Endothelial cell (in vitro differentiated cells): ENCODE data around the gene C1orf56. TPM values are rescaled to one million over a fixed set of nuclear protein-coding genes. Genes with fewer than 3 reads are reported as not detected.

Experiments used
- DNase-seq: peaks from one replicate; pipeline ENCODE4 v3.0.0; 2021; ENCODE audit warnings: low spot score
- H3K27ac Mint-ChIP-seq: one replicate; pipeline ENCODE4 v1.8.0; 2021; ENCODE audit warnings: mixed read lengths, inconsistent platforms; ENCODE audit not compliant: unreplicated experiment
- H3K27me3 Mint-ChIP-seq: one replicate; pipeline ENCODE4 v1.8.0; 2021; ENCODE audit warnings: mild to moderate bottlenecking, moderate library complexity, mixed read lengths, inconsistent platforms; ENCODE audit not compliant: unreplicated experiment
- H3K36me3 Mint-ChIP-seq: one replicate; pipeline ENCODE4 v1.8.0; 2021; ENCODE audit warnings: mild to moderate bottlenecking, low read depth, mixed read lengths, inconsistent platforms; ENCODE audit not compliant: unreplicated experiment
- H3K4me1 Mint-ChIP-seq: one replicate; pipeline ENCODE4 v1.8.0; 2021; ENCODE audit warnings: mild to moderate bottlenecking, mixed read lengths, inconsistent platforms; ENCODE audit not compliant: unreplicated experiment
- H3K4me3 Mint-ChIP-seq: one replicate; pipeline ENCODE4 v1.8.0; 2021; ENCODE audit warnings: mild to moderate bottlenecking, mixed read lengths, inconsistent platforms; ENCODE audit not compliant: unreplicated experiment
- H3K9me3 Mint-ChIP-seq: one replicate; pipeline ENCODE4 v1.8.0; 2021; ENCODE audit warnings: mixed read lengths, inconsistent platforms; ENCODE audit not compliant: unreplicated experiment
- total RNA-seq: library from RNA; stranded (reverse); fragmentation: NEBNext Ultra II Directional; extraction: Animal tissue kit (Norgen Biotek cat#: 25700); gene quantifications from one replicate; pipeline ENCODE4 v1.2.1, GENCODE V29; 2021; ENCODE audit not compliant: unreplicated experiment
- TF ChIP-seq, protein P1 (sequence below): fragments of 200-600 bp; sonication (generic); IDR thresholded peaks from one replicate; pipeline ENCODE4 v1.5.0; 2021; ENCODE audit warnings: antibody characterized with exemption; ENCODE audit not compliant: unreplicated experiment

The C1orf56 gene
- total RNA-seq, 1 donor from 2014 or later: 1.0 TPM

GRCh38 chr1:151006327-151007052, 41.1 kb upstream of the C1orf56 start, which contains the start of gene MINDY1:
MINDY1 (minus strand) TSS chr1:151006902; CDS start chr1:151002617, 4,285 bp downstream.
- Mint-ChIP-seq H3K4me1 (peaks cover 49% of the 10 kb centered on the region), H3K27ac (peak within 1 kb of the TSS; percentile 98)
- TF ChIP-seq, protein P1, sequence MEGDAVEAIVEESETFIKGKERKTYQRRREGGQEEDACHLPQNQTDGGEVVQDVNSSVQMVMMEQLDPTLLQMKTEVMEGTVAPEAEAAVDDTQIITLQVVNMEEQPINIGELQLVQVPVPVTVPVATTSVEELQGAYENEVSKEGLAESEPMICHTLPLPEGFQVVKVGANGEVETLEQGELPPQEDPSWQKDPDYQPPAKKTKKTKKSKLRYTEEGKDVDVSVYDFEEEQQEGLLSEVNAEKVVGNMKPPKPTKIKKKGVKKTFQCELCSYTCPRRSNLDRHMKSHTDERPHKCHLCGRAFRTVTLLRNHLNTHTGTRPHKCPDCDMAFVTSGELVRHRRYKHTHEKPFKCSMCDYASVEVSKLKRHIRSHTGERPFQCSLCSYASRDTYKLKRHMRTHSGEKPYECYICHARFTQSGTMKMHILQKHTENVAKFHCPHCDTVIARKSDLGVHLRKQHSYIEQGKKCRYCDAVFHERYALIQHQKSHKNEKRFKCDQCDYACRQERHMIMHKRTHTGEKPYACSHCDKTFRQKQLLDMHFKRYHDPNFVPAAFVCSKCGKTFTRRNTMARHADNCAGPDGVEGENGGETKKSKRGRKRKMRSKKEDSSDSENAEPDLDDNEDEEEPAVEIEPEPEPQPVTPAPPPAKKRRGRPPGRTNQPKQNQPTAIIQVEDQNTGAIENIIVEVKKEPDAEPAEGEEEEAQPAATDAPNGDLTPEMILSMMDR: no peak

DNA sequence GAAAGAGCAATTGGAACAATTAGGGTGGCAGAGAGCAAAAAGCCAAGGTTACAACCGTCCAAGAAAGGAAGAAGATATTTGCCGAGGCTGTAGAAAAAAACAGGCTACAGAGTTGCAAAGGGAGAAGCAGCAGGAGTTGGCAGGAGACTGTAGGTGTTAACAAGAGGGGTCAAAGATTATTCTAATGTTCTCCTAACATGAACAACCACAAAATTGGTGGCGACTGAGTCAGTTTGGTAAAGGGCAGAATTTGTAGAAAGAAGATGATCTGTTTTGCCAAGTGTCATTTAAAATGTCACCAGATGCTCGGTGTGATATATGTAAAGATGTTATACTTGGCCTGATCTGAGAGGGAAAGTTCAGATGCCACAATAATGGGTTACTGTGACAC, 39.7 kb upstream of the C1orf56 start:
- Mint-ChIP-seq H3K9me3 (no peaks in the 10 kb centered on the region), H3K36me3 (peaks cover 7% of the 10 kb centered on the region), H3K27me3 (peaks cover 9% of the 10 kb centered on the region), H3K4me1 (peaks cover 39% of the 10 kb centered on the region), H3K27ac (peak overlapping the region; percentile 98), H3K4me3 (peak overlapping the region; percentile 88)
- TF ChIP-seq, protein P1: no peak
- DNase-seq: no peak

More at GRCh38 chr1:151006327-151007052, 41.1 kb upstream of the C1orf56 start, which contains the start of gene MINDY1:
- Mint-ChIP-seq H3K27me3 (peaks cover 9% of the 10 kb centered on the region), H3K9me3 (no peaks in the 10 kb centered on the region), H3K4me3 (peak within 1 kb of the TSS; percentile 90), H3K36me3 (peaks cover 12% of the 10 kb centered on the region)
- DNase-seq: peak; percentile 57

DNA sequence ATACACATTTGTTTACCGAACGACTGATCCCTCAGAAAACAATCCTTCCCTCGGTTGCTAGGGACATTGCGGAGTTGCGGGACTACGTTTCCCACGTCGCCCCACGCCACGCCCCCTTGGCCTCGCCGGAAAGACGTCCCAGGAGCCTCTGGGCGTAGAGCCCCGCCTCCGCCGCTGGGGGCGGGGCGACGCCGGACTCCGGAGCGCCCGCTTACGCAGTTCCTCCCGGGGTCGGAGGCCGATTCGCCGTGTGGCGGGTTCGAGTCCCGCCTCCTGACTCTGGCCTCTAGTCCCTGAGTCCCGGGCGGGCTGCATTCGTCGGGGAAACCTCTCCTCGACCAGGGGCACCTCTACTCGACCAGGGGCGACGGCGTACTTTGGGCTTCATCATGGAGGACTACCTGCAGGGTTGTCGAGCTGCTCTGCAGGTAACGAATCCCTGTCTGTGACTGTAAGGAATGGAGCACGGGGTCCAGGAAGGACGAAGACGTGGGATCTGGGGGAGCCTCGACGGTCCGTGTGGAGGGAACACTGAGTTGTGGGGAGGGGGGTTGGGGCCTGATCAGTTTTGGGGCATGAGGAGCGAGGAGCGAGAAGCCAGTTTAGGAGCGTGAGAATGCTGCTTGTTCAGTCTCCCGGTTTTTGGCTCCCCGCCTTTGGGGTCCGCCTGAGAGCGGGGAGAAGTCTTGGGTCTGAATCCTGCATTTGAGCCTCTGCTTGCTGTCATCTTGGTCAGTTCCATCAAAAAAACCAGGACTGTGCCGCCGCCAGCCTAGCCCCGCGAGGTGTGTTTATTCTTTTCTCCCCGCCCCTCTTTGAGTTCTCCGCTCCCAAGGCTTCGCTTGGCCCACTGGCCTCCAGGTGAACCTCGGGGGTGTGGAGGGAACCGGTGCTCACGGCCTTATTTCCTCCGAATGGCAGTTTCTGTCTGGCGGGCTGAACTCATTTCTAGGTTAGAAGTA, 39.0 kb upstream of the C1orf56 start, which contains the start of gene PRUNE1:
Gene PRUNE1 (plus strand): TSS at position 206 of the 962 bp plus-strand sequence. CDS start 184 bp downstream, at position 390.
- peak within 1 kb of the TSS; percentile 98 for H3K27ac Mint-ChIP-seq
- DNase-seq: peak; percentile 98
- H3K36me3 Mint-ChIP-seq: peaks cover 7% of the 10 kb centered on the region
- peaks cover 35% of the 10 kb centered on the region for H3K4me1 Mint-ChIP-seq
- TF ChIP-seq, protein P1: no peak
- peaks cover 9% of the 10 kb centered on the region for H3K27me3 Mint-ChIP-seq
- peak within 1 kb of the TSS; percentile 97 for H3K4me3 Mint-ChIP-seq
- H3K9me3 Mint-ChIP-seq: no peaks in the 10 kb centered on the region

DNA sequence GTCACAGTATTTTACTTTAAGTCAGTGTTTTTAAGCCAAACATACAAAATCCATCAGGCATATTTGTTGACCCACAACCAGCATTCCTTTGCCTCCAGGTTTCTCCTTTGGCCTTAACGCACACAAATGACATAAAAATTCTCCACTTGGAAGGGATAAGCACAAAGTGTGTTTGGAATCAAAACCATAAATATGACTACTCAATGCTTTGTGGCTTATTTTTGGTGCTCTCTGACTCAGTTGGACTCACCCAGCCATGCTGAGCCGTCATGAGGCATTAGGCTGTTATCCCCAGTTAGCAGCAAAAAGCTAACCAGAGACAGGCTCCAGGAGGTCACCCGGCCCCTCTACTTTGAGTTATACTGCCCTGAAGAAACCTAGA, 38.4 kb upstream of the C1orf56 start:
- Mint-ChIP-seq H3K4me1 (peaks cover 35% of the 10 kb centered on the region), H3K36me3 (peaks cover 7% of the 10 kb centered on the region), H3K9me3 (no peaks in the 10 kb centered on the region), H3K4me3 (peak overlapping the region; percentile 97), H3K27ac (peak overlapping the region; percentile 95), H3K27me3 (peaks cover 9% of the 10 kb centered on the region)
- TF ChIP-seq, protein P1: no peak
- no peak for DNase-seq
